Transverse colon (tissue), 4 donors: Measurements from ENCODE around the gene FMNL2. TPM values are rescaled to one million over a fixed set of nuclear protein-coding genes. Genes with fewer than 3 reads are reported as not detected.

Experiments used
- DNase-seq: peaks from one replicate; pipeline ENCODE4 v3.0.0-alpha.2; 2019
- H3K27ac ChIP-seq, 4 donors: fragments of 200-600 bp; sonication (generic); 2 replicates each; pipeline ENCODE4 v1.5.1; 2016 to 2018; ENCODE audit warnings: inconsistent platforms in 4 of 4
- H3K27me3 ChIP-seq: fragments of 200-600 bp; sonication (generic); 2 replicates; pipeline ENCODE4 v1.5.1; 2017; ENCODE audit warnings: inconsistent platforms
- H3K36me3 ChIP-seq, 4 donors: fragments of 200-600 bp; sonication (generic); 2 replicates each; pipeline ENCODE4 v1.5.1; 2017 to 2019; ENCODE audit warnings: inconsistent platforms in 4 of 4
- H3K4me1 ChIP-seq, 4 donors: fragments of 200-600 bp; sonication (generic); 2 replicates each; pipeline ENCODE4 v1.5.1; 2017 to 2020; ENCODE audit warnings: inconsistent platforms in 4 of 4
- H3K4me3 ChIP-seq, 4 donors: fragments of 200-600 bp; sonication (generic); 1 replicate in 1 of 4; 2 replicates in 3 of 4; pipeline versions ENCODE4 v1.5.1 to v1.6.1; 2017 to 2019; ENCODE audit warnings: inconsistent platforms in 4 of 4
- H3K9me3 ChIP-seq, 2 donors: fragments of 200-600 bp; sonication (generic); 2 replicates each; pipeline ENCODE4 v1.5.1; 2017 to 2019; ENCODE audit warnings: inconsistent platforms in 2 of 2
- CTCF ChIP-seq, 5 experiments: fragments of 200-600 bp in 3 of 5; fragments of 450-650 bp in 2 of 5; sonication (generic) in 3 of 5; IDR thresholded peaks; 1 replicate in 2 of 5; 2 replicates in 3 of 5; pipeline ENCODE4 v1.5.1; 2016 to 2017; ENCODE audit warnings: antibody characterized with exemption in 5 of 5, inconsistent platforms in 3 of 5, mild to moderate bottlenecking in 2 of 5, moderate library complexity in 1 of 5
- EP300 ChIP-seq: sonication (generic); formaldehyde crosslinking; IDR thresholded peaks from one replicate; pipeline ENCODE4 v1.6.1; 2017; ENCODE audit warnings: antibody characterized with exemption, low read depth
- POLR2A ChIP-seq: fragments of 450-650 bp; IDR thresholded peaks from one replicate; pipeline ENCODE4 v1.6.1; 2016; ENCODE audit warnings: antibody characterized with exemption, mild to moderate bottlenecking, moderate library complexity
- POLR2AphosphoS5 ChIP-seq, 3 donors: sonication (generic); formaldehyde crosslinking; IDR thresholded peaks; one replicate each; pipeline ENCODE4 v1.6.1; 2016; ENCODE audit warnings: antibody characterized with exemption in 3 of 3
- WGBS, 2 donors: methylation state at CpG; one replicate each; pipeline ENCODE4 v1.1.5; 2018; ENCODE audit warnings: low coverage in 1 of 2; 5-methylcytosine and 5-hydroxymethylcytosine counted together
- in situ Hi-C, 4 donors: fragments of 200-750 bp; cut with MboI; loops; one replicate each; pipeline versions ENCODE4 v1.15.0 to v1.15.1; 2017; ENCODE audit warnings: low sequenced_read_pairs in 3 of 4, low pct_ligation_motif_present in 1 of 4, low pct_unique_long_range_greater_than_20kb in 1 of 4
- intact Hi-C: fragments of 100-400 bp; cut with DNase I; formaldehyde crosslinking; loops from one replicate; pipeline ENCODE4 v1.15.1; 2023; ENCODE audit warnings: low total_unique reads
- total RNA-seq, 4 donors: library from RNA; depleted of rRNA; stranded (reverse); fragments of >200 nt; gene quantifications; one replicate each; pipeline ENCODE4 v1.1.0, GENCODE V29; 2016

Gene FMNL2
- total RNA-seq, 4 donors from 2014 or later = 9.2 to 31.4 (median 23.9) TPM

DNA sequence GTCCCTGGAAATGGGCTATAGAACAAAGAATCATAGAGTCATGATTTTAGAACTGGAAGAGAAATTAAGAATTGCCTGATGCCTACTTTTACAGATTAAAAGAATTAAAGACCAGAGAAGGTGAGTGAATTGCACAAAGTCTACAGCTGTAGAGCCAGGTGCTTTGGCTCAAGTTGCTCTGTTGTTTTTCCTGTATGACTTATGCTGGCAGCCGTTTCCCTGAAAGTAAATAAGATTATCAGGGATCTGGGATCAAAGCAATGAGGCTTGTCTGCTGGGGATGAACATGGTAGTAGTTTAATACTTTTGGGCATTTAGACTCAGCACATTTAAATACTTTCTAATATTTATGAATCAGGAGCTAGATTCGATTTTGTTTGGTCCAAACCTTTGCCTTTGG, 215.4 kb downstream of the FMNL2 start:
- WGBS, 2 donors = 14 to 42% methylated on average over 1 to 2 of the region's 2 CpGs
- Histone ChIP-seq H3K27ac (no peak overlapping the region), H3K4me1 (peaks cover 0 to 11% (median 4%) of the 10 kb centered on the region in 4 donors), H3K4me3 (no peak overlapping the region), H3K36me3 (no peaks in the 10 kb centered on the region), H3K27me3 (no peaks in the 10 kb centered on the region), H3K9me3 (no peaks in the 10 kb centered on the region)
- no peak for DNase-seq
- TF ChIP-seq POLR2A = no peak
- no peak for TF ChIP-seq EP300
- no peak for TF ChIP-seq CTCF (IDR thresholded peaks at IDR 0.05)
- no peak for TF ChIP-seq POLR2AphosphoS5 (IDR thresholded peaks at IDR 0.05)
- in situ Hi-C loops = no loop called here
- intact Hi-C loops = loop anchor here (10.0 kb wide), 1 partner anchor 54 kb away; no protein-coding TSS in a partner anchor

DNA sequence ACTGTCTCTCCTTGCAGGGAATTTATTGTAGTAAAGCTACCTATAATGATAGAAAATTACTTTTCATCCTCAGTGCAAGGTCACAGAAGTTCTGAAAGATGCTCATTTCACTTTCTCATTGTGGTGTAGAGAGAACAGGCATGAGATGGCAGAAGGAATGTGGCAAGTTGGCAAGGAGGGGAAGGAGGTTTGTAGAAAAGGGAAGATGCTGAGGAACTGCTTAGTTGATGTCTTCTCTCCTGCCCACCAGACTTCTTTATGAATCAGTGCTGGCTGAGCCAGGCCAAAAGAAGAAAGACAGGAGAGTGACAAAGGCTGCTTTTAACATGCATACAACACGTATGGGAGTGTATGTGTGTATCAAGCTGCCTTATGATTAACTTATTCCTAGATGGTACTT, 217.9 kb downstream of the FMNL2 start:
- TF ChIP-seq POLR2AphosphoS5 (IDR thresholded peaks at IDR 0.05) (no peak), EP300 (no peak), POLR2A (no peak), CTCF (IDR thresholded peaks at IDR 0.05) (no peak)
- Histone ChIP-seq H3K4me1 (no peaks in the 10 kb centered on the region), H3K27ac (no peak overlapping the region), H3K36me3 (no peaks in the 10 kb centered on the region), H3K9me3 (no peaks in the 10 kb centered on the region), H3K27me3 (no peaks in the 10 kb centered on the region), H3K4me3 (no peak overlapping the region)
- WGBS, 2 donors = 84 to 93% methylated on average over 1 of the region's 1 CpG
- DNase-seq = no peak
- intact Hi-C loops = loop anchor here (10.0 kb wide), 1 partner anchor 52 kb away; no protein-coding TSS in a partner anchor
- in situ Hi-C loops = no loop called here

GRCh38 chr2:152553518-152553917, 218.5 kb downstream of the FMNL2 start:
- H3K4me1 ChIP-seq = peaks cover 0 to 4% (median 0%) of the 10 kb centered on the region in 4 donors
- H3K27me3 ChIP-seq = no peaks in the 10 kb centered on the region
- DNase-seq = no peak
- intact Hi-C loops = loop anchor here (10.0 kb wide), 1 partner anchor 51 kb away; no protein-coding TSS in a partner anchor
- in situ Hi-C loops = no loop called here
- no peak overlapping the region for H3K4me3 ChIP-seq
- no peak for TF ChIP-seq POLR2A
- no peak for TF ChIP-seq CTCF (IDR thresholded peaks at IDR 0.05)
- no peak for TF ChIP-seq POLR2AphosphoS5 (IDR thresholded peaks at IDR 0.05)
- TF ChIP-seq EP300 = no peak
- H3K27ac ChIP-seq = no peak overlapping the region
- 93 to 100% methylated on average over 1 of the region's 1 CpG for WGBS, 2 donors
- no peaks in the 10 kb centered on the region for H3K36me3 ChIP-seq
- H3K9me3 ChIP-seq = no peaks in the 10 kb centered on the region

- no peak for TF ChIP-seq CTCF (IDR thresholded peaks at IDR 0.05)
- TF ChIP-seq EP300 = no peak
- no peak for TF ChIP-seq POLR2A
- no peak for TF ChIP-seq POLR2AphosphoS5 (IDR thresholded peaks at IDR 0.05)
- H3K9me3 ChIP-seq = no peaks in the 10 kb centered on the region
- no peaks in the 10 kb centered on the region for H3K36me3 ChIP-seq
- H3K4me1 ChIP-seq = peaks cover 0 to 6% (median 0%) of the 10 kb centered on the region in 4 donors
- in situ Hi-C loops = no loop called here
- no peak overlapping the region for H3K4me3 ChIP-seq
- 79% methylated on average over 2 of the region's 2 CpGs; no CpG with 5 or more reads in 1 of the 2 donors for WGBS, 2 donors
- DNase-seq = no peak
- intact Hi-C loops = loop anchor here (10.0 kb wide), 1 partner anchor 50 kb away; no protein-coding TSS in a partner anchor
- no peaks in the 10 kb centered on the region for H3K27me3 ChIP-seq
- no peak overlapping the region for H3K27ac ChIP-seq
These were observed 220.1 kb downstream of the FMNL2 start for GRCh38 chr2:152555048-152555447.
